Activated T-helper 9 cell treated with anti-CD3 and anti-CD28 coated beads, Interleukin-2, amount 50 U/mL, for 16 hours (primary cell): ENCODE results near the gene GRIP2.

ENCODE experiments used
- DNase-seq: peaks from one replicate; pipeline ENCODE4 v3.0.0-alpha.2; 2020; ENCODE audit warnings: low read depth

Gene GRIP2

DNA sequence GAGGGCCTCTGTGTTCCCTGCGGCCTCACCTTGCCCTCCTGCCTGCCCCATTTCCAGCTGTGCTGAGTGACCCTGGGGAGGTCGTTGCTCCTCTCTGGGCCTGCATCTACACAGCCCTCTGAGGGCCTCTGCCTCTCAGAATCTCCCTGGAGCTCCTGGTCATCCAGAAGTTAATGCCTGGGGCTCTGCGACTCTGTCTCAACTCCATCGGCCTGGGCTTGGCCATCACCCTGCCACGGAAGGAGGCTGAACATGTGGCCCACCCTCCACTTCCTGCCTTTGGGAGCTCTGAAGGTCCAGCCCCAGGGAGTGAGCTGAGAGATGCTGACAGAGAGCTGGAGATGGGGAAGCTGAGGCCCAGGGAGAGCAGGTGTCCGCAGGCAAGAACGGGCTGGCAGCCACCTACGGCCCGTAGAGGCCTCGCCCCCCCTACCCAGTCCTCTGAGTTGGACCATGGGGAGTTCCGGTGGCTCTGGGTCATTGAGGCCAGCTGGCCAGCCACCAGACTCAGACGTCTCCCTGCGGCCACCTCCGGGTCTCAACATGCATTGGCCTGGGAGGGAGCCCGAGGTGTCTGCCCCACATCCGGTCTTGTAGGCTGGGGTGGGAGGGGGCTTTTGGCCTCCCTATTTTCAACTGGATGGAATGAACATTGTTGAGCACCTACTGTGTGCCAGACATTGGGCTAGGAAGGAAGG, 34.2 kb downstream of the GRIP2 start:
- DNase-seq = no peak

DNA sequence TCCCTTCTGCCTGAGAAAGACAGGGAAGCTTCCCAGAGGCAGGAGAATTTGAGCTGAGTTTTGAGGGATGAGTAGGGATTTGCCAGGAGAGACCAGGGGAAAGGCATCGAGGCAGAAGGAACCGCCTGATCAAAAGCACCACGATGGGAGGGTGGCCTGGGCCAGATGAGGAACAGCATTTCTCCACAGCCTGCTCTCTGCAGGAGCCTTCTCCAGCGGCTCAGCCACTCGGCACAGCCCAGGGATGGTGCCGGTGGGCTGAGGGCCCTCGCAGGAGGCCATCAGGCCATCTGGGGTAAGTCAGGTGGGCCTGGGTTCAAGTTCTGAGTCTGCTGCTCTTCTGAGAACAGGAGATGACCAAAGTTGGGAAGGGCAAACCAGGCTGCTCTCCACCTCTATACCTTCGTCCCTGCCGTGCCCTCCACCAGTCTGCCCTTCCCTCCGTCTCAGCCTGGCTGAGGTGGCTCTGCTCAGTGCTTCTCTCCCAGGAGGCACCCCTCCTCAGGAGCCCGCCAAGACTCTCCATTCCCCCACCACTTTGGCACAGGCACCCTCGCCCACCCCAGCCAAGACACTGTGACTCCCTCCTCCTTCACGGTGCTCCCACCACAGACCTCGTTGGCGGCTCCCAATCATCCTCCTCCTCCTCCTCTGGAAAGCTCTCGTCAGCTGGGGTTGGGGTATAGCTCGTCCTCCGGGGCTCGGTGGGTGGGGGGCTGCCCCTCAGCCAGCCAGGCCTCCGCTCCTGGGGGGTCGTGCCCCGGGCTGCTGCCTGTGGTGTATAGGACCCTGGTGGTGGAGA, 34.9 kb downstream of the GRIP2 start:
- no peak for DNase-seq

DNA sequence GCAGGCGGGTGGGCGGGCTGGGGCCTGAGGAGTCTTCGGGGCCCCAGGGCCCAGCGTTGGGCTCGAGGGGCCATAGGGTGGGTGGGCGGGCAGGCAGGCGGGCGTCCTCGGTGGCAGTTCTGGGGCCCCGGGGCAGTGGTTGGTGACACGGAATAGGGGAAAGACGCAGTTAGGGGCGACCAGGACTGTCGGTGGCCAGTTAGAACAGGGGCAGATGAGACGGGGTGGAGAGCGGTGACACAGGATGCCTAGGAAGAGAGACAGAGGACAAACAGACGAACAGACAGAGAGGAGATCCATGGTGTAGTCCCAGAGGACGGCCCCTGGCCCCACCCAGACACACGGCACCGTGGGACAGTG, 36.5 kb downstream of the GRIP2 start:
- no peak for DNase-seq

DNA sequence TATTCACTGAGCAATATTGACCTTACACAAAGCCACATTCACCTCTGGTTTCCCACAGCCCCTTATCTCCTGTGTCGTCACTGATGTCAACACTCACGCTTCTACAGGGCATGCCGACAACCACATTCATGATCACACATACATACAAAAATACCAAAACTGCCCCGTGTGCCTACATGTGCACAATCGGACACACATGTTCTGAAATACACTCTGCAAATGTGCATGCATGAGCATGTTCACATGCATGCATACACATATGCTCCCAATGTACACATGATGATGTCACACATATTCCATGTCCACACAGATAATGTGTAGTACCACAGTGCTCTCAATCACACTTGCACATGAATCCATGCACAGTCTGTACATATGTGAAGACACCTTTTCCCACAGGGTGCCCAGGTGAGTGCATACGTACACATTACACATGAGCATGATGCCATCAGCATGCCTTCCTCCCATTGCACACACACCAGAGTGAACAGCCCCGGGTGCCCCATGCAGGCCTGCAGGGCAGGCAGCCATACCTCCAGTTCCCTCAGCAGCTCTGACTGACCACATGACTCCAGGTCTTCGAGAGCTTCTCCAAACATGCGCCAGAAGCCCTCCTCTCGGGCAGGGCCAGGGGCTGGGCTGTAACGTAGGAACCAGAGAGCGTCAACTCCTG, 37.0 kb downstream of the GRIP2 start:
- no peak for DNase-seq

DNA sequence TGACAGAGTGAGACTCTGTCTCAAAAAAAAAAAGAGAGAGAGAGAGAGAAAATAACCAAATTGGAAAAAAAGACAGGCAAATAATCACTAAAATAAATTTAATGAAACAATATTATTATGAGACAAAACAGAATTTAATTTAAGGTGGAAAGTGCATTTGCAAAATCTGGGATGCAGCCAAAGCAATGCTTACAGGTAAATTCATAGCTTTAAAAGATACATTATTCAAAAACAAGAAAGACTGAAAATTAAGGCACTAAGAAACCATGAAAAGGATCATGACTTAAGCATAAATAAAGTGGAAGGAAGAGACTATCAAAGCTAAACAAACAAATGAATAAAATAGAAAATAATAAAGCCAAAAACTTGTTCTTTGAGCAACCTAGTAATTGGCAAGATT, 37.7 kb downstream of the GRIP2 start:
- no peak for DNase-seq

DNA sequence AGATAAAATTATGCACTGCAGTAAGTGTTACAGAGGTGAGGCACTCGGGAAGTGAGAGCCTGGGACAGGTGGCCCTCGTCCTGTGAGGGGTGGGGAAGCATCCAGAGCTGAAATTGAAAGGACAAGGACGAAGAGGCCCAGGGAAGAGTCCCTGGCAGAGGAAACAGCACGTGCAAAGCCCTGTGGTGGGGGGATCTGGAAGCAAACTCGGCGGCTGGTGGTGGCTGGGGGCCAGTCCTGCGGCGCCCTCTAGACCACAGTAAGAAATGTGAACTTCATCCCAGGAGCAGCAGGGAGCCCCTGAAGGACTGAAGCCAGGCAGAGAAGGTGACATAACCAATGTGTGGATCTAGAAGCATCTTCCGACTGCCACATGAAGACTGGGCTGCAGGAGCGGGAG, 42.8 kb downstream of the GRIP2 start:
- DNase-seq = no peak

DNA sequence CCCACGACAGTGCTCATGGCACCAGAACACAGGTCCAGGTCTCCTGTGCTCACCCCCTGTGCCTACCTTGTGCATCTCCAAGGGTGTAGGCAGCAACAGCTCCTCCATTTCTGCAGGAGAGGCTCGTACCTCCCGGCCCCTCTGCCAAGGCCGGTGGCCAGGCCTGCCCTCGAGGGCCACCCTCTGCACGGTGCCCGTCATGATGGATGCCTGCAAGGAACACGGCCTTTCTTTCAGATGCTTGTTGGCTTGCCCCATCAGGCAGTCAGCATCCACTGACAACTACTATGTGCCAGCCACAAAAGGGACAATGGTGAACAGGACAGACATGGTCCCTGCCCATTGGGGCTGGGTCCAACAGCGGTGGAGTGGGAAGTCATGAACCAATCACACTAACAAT, 43.8 kb downstream of the GRIP2 start:
- no peak for DNase-seq

DNA sequence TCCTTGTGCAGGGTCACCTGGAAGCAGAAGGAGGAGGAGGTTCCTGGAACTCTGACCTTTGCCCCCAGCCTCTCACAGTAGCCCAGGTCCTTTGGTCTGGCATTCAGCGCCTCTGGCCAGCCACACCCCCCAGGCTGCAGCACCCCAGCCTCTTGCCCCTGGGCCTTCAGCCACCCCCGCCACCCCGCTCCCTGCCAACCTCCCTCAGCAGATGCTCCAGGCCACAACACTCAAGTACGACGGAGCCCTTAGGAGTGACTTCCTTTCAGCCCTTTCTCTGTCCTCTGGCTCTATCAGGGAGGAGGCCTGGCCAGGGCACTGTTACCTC, 45.2 kb downstream of the GRIP2 start:
- DNase-seq = no peak

DNA sequence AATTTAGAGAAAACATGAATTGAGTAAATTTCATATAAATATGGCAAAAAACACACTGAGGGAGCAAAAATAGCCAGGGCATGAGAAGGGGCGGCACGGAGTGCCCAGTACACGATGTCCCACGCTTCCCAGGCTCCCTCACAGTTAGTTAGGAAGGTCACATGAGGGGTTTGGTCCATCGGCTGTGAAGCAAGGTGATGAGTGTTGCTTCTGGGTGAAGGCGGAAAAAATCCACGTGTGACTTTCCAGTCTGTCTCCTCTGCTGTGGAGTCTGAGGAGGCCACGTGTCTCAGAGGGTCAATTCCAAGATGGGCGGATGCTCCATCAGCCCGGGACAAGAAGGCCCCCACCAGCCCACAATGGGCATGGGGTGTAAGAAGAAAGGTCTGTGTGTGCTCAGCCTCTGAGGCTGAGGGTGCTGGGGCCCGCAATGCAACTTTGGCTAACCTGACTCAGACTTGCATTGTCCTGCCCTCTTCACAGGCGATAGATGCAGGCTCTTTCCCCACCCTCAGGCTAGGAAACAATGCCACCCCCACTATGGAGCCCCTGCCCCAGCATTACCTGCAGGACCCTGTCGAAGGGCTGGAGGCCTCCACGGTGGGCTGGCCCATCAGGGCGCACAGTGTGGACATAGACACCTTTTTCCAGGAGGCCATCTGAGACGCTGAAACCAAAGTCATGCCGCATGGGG, 45.7 kb downstream of the GRIP2 start:
- no peak for DNase-seq

DNA sequence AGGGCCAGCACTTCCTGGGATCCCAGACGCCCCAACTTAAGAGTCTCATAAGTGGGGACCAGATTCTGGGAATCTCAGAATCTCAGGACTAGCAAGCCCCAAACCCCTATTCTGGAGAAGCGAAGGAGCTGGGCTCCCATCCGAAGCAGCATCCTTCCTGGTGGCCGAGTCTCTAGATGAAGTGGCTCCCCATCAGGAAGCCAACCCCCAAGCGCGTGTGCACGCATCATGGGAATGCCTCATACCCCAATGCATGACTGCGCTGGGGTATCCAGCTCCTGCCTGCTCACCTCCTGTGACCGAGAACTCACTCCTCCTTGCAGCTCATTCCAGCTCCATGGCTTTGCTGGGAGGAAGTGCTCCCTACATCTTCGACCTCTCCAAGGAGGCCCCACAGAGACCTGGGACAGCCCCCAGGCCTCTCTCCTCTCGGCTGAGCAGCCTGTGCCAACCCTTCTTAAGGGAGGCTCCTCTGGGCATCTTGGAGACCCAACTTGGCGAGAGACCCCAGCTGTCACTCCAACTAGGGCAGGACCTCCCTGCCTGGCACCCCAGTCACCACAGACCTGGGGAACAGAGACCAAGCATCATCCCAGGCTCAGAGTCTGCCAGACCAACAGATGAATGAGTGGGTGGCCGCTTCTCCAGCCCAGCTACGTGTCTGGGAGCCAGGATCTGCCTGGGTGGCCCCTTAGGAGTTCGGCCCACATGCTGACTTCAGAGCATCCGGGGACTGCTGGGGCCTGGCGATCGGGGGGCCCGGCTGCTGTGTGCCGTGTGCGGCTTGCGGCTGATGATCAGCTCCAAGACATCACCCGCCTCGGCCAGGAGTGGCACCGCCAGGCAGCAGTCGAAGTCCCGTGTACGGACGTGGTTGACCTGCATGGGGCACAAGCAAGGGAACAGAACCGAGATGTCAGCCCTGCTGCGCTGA, 46.9 kb downstream of the GRIP2 start:
- no peak for DNase-seq

DNA sequence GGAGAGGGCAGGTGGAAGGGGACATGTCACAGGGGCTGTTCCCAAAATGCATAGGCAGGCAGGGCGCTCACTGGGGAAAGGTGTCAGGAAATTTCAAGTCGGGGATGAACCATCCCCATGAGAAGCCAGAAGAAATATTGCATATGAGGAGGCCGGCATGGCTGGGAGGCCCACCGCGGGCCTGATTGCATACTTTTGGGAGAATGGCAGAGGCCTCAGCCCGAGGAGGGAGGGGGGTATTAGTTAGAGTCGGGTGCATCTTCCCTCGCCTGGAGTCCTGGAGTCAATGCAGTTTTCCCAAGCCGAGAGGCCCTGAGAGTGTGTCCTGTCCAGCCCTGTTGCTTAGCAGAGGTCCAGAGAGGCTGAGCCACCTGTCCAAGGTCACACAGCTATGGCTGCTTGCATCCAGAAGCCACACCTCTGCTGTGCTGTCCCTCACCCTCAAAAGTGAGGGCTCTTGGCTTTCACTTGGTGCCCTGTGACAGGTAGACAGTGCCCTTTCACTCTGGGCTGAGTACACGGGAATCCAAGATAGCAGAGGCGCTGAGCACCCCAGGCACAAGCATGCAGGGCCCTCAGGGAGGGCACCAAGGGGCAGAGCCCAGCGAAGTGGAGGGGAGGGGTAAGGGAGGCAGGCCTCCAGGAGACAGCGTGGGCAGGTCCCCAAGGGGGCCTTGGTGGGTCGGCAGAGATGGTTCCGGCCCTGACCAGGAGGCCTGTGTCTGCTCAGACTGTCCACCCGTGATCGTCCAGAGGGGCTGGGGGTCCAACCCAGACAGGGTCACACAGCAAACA, 48.5 kb downstream of the GRIP2 start:
- no peak for DNase-seq

DNA sequence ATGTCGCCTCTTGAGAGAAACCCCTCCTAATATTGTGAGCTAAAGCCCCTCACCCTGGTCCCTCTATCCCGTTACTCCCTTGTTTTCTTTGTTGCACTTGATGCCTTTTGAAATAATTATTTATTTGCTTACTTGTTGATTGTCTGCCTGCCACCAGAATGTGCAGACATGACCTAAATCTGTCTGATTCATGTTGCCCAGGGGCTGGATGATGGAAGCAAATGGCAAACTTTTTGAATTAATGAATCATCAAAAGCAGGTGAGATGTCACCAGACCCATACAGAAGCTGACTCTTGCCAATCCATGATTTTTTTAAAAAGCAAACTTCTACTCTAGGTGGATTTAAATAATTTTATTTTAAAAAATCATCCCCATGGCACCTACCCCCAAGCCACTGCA, 49.3 kb downstream of the GRIP2 start:
- no peak for DNase-seq

DNA sequence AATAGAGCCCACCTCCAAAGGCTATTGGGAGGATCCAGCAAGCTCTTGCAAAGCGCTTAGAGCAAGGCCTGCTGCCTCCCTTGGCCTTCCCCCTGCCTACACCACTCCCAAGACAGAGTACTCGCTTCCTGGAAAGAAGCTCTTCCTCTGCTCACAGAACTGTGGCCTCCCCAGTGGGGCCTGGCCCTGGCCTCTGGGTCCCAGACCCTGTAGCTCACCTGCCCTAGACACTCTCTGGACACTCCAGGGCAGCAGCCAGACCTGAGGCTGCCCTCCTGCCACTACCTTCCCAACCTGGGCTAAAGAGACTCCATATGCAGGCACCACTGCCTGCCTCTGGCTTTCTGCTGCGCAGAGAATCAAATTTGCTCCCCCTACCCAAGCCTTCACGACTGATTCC, 49.9 kb downstream of the GRIP2 start:
- no peak for DNase-seq

DNA sequence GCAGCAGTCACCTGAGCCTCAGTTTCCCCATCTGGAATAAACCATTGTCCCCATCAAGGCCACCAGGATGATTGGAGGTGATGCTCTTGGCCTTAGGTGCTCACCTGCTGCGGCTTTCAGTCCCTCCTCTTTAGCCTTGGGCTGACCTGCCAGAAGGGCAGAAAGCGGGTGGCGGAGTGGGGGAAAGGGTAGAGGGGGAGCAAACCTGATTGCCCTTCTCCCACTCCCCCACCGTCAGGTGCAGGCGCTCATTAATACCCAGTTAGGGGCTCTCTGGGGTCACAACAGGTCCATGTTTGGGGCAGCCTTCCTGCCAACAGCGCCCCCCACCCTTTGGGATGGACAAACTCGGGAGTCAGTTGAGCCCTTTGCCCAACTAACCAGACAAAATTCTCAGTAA, 50.5 kb downstream of the GRIP2 start:
- no peak for DNase-seq

DNA sequence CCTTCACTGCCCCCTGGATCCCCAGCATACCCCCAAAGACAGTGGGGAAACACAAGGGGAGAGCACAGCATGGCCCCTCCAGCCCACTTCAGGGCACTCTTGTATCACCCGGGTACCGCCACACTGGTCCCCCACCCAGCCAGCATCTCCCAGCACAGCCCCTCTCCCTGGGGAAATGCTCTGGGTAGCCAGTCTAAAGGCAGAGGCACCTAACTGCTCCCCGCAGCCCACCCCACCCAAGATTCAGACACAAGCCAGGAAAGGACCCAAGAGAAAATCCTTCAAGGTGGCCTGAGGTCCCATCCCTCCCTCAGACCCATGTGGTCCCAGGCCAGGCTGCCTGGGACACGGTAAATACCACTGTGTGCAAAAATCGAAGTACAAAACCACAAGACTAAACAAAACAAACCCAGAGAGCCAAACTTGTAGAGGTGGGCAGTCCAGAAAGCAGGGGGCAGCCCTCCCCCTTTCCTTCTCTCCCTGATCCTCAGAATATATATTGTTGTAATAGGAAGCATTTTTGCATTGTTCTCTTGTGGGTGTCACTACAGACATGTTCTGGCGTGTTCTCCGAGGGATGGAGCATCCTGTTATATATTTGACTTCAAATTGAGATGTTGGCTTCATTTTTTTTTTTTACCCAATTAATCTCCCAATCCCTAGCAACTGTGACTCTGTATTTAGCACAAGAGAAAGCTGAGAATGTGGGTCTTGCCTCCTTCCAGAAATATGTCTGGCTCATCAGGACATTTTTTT, 51.7 kb downstream of the GRIP2 start:
- no peak for DNase-seq

DNA sequence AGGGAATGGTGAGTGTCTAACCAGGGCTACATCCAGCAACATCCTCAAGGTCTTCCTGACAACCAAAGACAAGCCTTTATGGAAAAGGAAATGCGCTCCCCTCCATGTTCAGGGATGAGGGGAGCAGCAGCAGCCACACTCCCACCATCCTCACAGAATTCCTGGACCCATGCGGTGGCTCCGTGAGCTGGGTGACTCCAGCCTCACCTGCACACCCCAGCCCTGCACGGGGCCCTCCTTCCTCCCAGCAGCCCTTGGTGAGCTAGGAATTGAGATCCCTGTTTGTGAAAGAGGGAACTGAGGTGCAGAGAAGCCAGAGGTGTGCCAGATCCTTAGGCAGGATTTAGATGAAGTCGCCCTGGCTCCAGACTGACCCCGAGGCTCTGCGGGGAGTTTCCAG, 52.3 kb downstream of the GRIP2 start:
- DNase-seq = no peak

DNA sequence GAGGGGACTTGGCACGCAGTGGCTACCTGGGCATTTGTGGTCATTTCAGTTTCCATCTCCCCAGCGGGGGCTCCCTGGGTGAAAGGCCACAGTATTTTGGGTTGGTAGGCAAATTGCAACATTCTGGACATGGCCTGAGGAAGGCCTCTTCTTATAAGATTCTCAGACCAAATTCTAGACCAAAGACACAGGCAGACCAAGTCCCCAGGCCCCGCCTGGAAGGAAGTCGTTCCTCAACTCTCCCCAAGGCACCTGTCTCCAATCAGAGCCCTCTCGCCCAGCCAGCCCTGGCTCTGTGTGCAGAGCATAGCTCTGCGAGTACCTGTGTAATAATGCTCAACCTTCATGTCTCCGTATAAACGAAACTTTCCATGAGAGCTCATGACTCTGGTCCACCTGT, 53.1 kb downstream of the GRIP2 start:
- DNase-seq = no peak

DNA sequence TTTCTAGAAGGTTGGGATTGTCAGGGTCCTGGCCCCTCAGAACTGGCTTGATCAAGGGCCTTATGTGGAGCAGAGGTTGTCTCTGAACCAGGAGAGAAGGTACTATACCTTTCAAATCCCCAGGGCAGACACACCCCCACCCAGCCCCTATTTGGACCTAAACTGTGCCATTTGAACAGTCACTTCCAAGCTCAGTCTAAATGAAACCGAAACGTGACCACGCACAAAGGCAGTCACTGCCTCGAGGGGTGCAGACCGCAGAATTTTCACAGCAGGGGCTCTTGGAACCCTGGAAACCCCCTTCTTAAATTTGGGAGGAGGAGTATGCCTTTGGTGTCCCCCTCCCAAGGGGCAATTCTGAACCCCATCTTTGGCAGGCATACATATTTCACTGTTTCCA, 53.7 kb downstream of the GRIP2 start:
- no peak for DNase-seq

DNA sequence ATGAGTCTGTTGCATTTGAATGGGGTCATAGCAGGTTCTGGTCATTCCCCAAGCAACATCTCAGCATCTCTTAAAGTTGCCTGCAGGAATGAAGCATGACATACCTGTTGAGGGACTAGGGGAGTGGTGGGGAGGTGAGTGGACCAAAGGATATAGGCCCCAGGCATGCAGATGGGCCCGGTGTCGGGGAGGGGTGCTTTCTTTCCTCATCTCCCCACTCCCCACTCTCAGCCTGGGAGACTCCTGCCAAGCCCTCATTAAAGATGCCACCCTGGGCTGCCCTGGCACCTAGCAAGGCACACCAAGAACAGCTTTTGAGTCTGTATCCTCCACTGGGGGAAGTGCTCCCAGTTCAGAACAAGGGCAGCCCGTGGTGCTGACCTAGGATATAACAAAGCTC, 54.2 kb downstream of the GRIP2 start:
- no peak for DNase-seq

DNA sequence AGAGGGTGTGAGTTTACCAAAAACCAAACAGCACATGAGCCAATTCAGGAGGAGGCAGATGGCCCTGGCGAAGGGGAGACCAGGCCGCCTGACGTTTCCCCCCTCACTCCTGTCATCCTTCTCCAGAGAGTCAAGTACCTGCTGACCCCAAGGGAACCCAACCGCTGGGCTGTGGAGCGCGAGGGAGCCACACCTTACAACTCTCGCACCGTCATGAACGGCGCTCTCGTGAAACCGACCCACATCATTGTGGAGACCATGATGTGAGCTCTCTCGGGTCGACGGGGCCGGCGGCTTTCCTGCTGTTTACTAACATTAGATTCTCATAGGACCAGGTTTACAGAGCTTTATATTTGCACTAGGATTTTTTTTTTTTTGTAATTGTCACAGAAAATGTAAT, 55.4 kb downstream of the GRIP2 start:
- no peak for DNase-seq
